HG02938 (cell line): ENCODE measurements around the gene ZNF790.
A peak's percentile ranks its signal among the peaks of the same experiment; 100 is the strongest.
"Not testable (repeated sequence)": the region's sequence is repeated elsewhere in the genome, so short reads cannot be mapped to it uniquely, and the experiment has no call there.

Experiments
- ATAC-seq: cut with Tn5 transposase; IDR thresholded peaks from one replicate; pipeline ENCODE4 v1.9.1; 2021; ENCODE audit warnings: mild to moderate bottlenecking, moderate library complexity; ENCODE audit not compliant: unreplicated experiment

ZNF790 gene

DNA sequence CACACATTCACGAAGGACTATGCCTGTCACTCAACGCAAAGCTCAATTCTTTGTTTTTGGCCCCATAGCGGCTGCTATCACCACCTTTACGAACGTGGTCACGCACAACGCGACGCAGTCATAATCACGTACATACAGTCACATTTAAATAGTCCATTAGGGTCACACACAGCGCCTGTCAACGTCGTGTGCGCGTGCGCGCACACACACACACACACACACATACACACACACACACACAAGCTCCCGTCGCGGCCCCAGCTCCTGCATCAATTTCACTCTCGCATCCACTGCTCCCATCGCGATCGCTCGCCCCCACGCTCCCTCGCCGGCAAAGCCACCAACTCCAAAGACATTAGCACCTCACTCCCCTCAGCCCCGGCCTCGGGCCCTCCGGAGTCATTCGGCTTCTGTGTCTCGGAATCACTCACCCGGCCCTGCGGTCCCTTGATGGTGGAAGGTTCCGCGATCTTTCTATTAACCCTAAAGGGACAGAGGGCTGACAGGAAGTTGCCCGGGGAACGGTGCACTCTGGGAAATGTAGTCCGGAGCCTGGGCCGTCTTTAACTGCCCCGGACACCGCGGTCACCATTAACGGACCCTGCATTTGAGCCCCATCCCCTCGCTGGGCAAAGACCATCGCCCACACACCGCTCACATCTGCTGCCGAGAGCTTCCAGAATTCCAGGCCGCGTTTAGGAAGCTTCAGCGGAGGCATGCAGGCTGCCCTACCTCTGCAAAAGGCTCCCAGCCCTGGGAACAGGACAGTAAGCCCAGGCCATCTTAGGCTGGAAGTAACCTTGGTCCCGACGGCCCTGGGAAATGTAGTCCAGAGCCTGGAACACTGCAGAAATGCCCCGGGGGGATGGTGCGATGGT lies at the start of gene ZNF790:
ZNF790 (minus strand) TSS at position 482 of the 878 bp plus-strand sequence. CDS start 12,768 bp downstream, outside the sequence.
- ATAC-seq = peak; percentile 89

GRCh38 chr19:36876993-36877938 lies 39.1 kb upstream of the ZNF790 start:
- ATAC-seq = no peak

GRCh38 chr19:36851898-36852297 lies 13.7 kb upstream of the ZNF790 start:
- no peak for ATAC-seq

DNA sequence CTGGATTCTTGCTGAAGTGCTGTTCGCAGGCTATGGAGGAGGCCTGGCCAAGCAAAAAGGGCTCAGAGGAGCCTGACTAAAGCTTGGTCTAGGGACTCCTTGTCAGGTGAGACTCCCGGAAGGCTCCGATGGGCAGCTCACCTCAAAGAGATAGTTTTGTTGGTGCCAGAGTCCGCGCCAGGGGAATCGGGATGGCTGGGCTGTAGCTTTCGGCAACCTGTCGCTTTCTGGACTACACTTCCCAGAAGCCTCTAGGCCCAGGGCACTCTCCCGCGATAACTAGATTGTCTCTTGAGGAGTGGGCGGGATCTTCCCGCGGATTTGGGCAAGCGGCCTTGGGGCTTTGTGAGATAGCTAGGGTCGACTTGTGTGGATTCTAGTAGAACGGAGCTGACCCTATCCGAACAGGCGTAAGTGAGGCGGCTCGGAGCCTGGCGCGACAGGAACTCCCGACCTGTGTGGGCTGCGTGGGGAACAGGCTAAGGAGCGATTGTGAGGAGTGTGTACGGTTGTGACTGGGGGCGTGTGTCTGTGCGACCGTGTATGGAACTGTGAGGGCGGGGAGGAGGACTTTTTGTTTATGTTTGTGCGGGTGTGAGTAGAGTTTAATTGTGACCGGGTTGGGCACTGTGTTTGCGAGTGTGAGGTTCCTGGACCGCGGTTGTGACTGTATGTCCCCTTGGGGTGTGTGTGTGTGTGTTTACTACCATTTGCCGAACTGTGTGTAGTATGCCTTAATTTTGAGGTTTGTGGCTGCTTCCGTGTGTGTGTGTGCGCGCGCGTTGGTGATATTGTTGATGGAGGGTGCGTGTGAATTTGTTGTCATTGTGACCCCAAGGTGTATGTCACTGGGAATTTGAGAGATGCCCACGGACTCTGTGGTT lies 12.6 kb upstream of the ZNF790 start, which contains the start of gene ZNF345:
ZNF345 (plus strand) TSS at position 318 of the 884 bp plus-strand sequence. CDS start 25,955 bp downstream, outside the sequence.
- peak; percentile 83 for ATAC-seq

DNA sequence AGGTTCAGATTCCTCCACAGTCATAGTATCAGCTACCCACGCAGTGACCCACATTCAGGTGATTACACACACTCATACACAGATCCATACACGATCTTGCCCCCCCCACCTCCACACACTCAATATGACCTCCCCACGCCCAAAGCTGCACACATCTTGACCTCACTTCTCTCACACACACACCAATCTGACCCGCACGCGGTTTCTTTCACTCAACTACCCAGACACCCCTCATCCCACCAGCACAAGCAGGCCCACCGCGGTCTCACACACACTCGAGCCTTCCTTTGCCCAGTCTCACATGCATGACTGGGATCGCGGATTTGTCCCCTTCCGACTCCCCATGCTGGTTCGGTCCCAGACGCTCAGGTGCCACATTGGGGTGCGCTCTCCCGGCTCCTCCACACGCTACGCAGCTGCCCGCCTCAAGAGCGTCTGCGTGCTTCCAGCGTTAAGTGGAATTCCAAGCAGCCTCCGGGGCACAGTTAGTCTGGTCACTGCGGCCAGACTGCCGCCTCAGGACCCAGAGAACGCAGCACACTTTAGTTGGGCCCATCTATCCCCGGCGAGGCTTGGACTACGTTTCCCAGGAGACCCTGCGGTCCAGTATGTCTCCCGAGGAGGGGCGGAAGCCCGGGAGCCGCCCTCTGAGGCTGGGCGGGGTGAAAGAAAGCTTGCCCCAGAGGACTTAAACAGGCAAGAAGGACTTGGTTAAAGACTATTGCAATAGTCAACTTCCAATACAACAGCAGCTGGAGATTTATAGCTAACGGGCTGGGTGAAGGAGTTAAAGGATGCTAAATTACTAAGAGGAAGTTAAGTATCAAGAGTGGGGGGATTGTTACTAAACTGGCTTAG lies 11.7 kb upstream of the ZNF790 start:
- ATAC-seq = peak; percentile 83

GRCh38 chr19:36847968-36848367 lies 9.8 kb upstream of the ZNF790 start:
- no peak for ATAC-seq

GRCh38 chr19:36838784-36839324 lies 667 bp upstream of the ZNF790 start:
- ATAC-seq = no peak

GRCh38 chr19:36837176-36837905 lies 846 bp downstream of the ZNF790 start:
- no peak for ATAC-seq

GRCh38 chr19:36833430-36833829 lies 4.8 kb downstream of the ZNF790 start:
- ATAC-seq = no peak

DNA sequence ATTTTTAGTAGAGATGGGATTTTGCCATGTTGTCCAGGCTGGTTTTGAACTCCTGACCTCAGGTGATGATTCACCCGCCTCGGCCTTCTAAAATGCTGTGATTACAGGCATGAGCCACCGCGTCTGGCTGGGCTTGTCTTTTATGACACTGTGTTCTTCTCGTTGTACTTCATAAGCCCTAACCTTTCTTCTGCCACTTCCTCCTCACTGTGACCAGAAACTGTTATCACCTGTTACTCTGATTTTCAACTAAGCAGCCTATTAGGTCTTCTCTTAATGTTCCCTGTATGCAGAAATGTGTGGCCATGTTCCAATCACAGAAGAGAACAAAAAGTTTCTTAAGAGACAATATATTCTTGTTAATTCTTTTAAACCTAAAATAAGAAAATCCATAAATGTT lies 16.4 kb downstream of the ZNF790 start:
- no peak for ATAC-seq

GRCh38 chr19:36819130-36819630 lies 19.0 kb downstream of the ZNF790 start:
- ATAC-seq = no peak

- ATAC-seq = no peak
Measured at GRCh38 chr19:36807029-36807428, 31.2 kb downstream of the ZNF790 start.

GRCh38 chr19:36805364-36805763 lies 32.8 kb downstream of the ZNF790 start:
- no peak for ATAC-seq

DNA sequence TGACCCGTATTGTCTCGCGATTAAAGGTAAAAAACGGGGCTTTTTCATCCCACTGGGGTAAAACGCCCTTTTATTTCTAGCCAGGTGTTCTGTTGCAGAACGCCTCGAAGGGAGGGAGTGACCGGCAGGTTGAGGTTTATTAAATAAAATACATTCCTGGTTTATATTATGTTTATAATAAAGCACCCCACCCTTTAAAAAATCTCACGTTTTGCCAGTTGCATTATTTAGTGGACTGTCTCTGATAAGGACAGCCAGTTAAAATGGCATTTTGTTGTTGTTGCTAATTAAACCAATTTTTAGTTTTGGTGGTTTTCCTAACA lies 40.4 kb downstream of the ZNF790 start:
- ATAC-seq = no peak

- ATAC-seq = no peak
Measured at GRCh38 chr19:36796714-36796992, 41.5 kb downstream of the ZNF790 start.

- not testable (repeated sequence) for ATAC-seq
Measured at GRCh38 chr19:36791420-36792141, 46.6 kb downstream of the ZNF790 start.

GRCh38 chr19:36775768-36776167 lies 62.4 kb downstream of the ZNF790 start:
- ATAC-seq = no peak

- no peak for ATAC-seq
Measured at GRCh38 chr19:36773223-36773579, 65.0 kb downstream of the ZNF790 start.
